PC-9 (cell line): ENCODE results near the gene AFAP1.

Source experiments
- CTCF ChIP-seq: fragments of 200-600 bp; sonication (generic); conservative IDR thresholded peaks from 2 replicates; pipeline ENCODE4 v1.6.1; 2017; ENCODE audit warnings: mixed run types, antibody characterized with exemption, mild to moderate bottlenecking, moderate library complexity
- EZH2 ChIP-seq: fragments of 200-600 bp; sonication (generic); IDR thresholded peaks from 2 replicates; pipeline ENCODE4 v1.8.0; 2017; ENCODE audit warnings: antibody characterized with exemption, low read depth

- TF ChIP-seq CTCF (no peak), EZH2 (no peak)
Measured at GRCh38 chr4:7949759-7950158, 10.1 kb upstream of the AFAP1 start.
